HG02870 (cell line): Measurements from ENCODE around the gene TBKBP1.
"Not testable (repeated sequence)": the region's sequence is repeated elsewhere in the genome, so short reads cannot be mapped to it uniquely, and the experiment has no call there.

Experiments used
- ATAC-seq: cut with Tn5 transposase; IDR thresholded peaks from one replicate; pipeline ENCODE4 v1.9.1; 2021; ENCODE audit warnings: mild to moderate bottlenecking, moderate library complexity; ENCODE audit not compliant: unreplicated experiment

TBKBP1 gene

DNA sequence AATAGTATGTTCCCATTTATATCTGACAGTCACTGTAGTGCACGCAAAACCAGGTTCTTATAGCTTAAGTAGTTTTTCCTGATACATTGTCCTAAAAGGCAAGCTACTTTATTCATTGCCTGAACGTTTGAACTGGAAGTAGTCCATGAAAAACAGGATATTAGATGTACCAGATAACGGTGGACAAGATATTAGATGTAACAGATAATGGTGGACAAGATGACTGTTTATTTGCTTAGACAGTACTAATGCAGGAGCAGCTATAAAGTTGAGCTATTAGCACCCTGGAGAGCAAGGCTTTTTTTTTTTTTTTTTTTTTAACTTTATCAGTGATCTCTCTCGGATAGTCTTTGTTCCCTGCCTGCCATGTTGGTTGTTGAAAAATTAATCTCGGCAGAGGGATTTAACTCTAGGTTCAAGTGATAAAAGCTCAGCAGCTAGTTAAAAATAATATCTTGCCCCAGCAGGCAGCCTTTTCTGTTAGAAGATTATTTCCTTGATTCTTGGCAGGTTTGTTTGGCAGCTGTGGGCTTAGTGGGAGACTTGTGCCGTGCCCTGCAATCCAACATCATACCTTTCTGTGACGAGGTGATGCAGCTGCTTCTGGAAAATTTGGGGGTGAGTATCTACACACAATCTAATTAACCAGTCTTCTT is 17.3 kb upstream of the TBKBP1 start:
- no peak for ATAC-seq

- no peak for ATAC-seq
These were observed 15.8 kb upstream of the TBKBP1 start for GRCh38 chr17:47678196-47678595.

DNA sequence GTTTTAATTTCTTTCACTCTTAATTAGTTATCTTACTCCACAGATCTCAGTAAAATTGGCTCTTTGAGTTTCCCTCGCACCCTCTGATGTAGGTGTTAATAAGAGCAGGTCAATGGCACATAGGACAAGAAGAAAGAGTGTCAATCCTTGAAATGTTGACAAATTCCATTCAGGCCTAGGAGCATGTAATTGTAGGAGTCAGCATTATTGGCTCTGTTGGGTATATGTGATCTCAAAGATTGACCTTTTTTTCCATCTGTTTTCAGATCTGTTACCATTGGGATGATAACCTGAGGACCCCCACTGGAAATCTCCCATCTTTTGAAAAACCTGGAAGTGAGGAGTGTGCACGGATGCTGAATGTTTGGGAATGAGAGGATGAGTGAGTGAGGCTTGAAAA is 11.8 kb upstream of the TBKBP1 start:
- ATAC-seq = no peak

DNA sequence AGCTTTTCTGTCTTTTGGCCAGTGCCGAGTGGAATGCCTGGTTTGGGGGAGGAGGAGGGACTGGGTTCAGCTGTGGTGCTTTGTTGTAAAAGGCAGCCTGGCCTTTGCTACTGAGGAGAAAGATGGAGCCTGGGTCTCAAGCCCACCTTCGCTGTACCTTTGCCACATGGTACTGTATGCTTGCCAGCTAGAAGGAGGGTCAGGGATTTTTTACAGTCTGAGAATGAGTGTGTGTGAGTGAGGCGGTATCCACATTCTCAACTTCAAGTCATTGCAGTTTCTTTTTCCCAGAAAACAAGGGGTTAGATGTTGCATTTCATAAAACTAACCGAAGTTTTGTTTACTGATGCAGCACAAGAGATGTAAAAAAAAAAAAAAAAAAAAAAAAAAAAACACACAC is 11.2 kb upstream of the TBKBP1 start:
- not testable (repeated sequence) for ATAC-seq

- no peak for ATAC-seq
These were observed 9.9 kb upstream of the TBKBP1 start for GRCh38 chr17:47684025-47684424.

DNA sequence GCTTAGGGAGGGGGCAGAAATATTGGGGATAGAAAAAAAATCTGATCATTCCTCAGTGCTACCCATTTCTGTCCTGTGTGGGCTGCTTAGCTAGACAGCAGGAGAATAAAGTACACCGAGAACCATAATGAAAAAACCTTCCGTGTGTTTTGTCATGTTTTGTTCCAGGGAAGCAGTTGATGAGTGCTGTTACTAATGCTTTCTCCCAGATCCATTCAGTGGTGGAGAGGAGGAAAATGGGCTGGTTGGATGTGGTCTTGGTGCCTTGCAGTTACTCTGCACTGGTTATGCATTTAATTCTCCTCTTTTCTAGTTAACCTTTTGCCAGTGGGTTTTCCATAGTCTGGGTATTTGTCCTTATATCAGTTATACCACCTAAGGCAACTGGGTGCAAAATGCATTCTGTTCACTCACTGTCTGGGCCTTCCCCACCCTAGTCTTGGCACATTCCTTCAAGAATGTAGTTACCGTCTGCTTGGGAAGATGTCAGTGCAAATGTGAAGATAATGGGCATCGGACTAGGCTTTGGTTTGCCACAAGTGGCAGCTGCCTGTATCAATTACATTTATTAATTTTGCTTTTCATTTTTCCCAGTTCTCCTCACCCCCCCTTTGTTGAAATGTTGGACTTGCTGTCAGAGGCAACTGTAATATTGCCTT is 9.3 kb upstream of the TBKBP1 start:
- ATAC-seq = no peak

GRCh38 chr17:47685556-47686275 is 8.2 kb upstream of the TBKBP1 start:
- no peak for ATAC-seq

- no peak for ATAC-seq
These were observed 7.7 kb upstream of the TBKBP1 start for GRCh38 chr17:47686276-47686635.

DNA sequence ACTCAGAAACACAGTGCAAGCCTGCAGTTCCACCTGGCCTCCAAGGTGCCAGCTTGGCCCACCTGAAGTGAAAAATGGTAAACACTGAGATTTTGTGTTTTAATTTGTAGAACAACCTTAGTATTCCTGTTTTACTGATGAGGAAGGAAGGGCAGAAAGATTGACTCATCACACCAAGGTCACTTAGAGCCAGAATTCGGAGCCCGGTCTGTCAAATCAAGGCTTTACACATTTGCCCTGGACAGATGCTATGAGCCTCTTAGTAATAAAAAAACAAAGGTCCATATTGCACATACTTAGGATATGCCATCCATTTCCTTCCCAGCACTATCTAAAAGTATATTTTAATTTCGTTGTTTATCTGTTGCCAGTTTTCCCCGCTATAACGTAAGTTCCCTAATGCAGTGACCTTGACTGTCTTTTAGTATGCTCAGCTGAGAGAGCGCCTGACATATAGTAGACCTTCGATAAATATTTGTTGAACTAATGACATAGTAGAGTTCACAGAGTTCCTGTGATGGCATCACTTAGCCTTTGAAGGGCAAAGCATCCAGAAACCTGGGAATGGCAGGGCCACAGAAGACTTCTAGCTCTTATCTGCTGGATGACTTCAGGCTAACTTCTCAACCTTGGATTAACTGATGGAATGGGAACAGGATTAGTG is 7.2 kb upstream of the TBKBP1 start:
- no peak for ATAC-seq

DNA sequence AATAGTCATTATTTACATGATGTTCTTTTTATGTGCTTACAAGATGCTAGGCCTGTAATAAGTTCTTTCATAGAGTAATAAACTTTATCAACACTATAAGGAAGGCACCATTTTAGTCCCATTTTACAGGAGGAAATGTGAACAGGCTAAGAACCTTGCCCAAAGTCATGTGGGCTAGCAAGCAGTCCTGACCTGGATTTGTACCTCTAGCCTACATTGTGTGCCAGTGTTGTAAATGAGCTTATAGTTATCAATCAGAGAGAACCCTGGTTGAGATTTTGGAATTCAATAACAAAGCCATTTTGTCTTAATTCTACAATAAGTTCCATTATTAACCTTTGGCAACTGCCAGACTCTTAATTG is 6.7 kb upstream of the TBKBP1 start:
- no peak for ATAC-seq

DNA sequence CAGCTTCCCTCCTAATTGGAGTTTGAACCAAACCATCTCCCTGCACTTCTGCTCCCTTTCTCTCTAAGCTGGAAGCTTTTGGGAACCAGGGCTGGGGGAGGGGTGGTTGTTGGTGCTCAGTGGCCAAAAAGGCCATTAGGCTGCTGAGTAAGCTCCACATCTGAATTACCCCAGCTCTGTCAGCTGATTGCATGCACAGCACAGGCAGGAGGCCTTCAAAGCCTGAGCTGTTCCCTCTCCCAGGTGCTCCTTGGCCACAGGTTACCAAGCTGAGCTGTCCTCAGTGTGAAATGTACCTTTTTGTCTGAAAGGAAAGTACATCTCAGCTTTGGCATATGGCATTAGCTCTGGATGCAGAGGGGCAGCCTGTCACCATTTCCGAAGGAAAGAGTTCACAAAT is 6.2 kb upstream of the TBKBP1 start:
- ATAC-seq = no peak

DNA sequence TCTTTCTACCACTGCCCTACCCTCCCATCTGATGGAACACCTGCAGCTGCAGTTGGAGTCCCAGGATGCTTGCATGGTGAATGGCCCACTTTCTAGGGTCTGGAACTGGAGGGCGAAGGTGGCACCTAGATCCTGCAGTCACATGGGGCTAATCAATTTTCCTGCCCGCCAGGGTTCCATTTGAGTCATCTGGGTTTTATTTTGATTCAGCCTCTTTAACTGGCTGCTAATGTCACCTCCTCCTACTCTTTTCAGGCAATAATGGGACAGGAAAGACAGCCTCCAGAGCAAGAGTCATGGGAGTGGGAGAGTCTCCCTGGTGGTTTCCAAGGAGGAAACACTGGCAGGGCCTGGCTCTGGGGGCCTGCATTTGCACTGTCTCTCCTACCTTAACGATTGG is 3.8 kb upstream of the TBKBP1 start:
- no peak for ATAC-seq

- ATAC-seq = no peak
These were observed 1.6 kb upstream of the TBKBP1 start for GRCh38 chr17:47692137-47692894.

- ATAC-seq = no peak
These were observed 848 bp upstream of the TBKBP1 start for GRCh38 chr17:47692895-47693730.

DNA sequence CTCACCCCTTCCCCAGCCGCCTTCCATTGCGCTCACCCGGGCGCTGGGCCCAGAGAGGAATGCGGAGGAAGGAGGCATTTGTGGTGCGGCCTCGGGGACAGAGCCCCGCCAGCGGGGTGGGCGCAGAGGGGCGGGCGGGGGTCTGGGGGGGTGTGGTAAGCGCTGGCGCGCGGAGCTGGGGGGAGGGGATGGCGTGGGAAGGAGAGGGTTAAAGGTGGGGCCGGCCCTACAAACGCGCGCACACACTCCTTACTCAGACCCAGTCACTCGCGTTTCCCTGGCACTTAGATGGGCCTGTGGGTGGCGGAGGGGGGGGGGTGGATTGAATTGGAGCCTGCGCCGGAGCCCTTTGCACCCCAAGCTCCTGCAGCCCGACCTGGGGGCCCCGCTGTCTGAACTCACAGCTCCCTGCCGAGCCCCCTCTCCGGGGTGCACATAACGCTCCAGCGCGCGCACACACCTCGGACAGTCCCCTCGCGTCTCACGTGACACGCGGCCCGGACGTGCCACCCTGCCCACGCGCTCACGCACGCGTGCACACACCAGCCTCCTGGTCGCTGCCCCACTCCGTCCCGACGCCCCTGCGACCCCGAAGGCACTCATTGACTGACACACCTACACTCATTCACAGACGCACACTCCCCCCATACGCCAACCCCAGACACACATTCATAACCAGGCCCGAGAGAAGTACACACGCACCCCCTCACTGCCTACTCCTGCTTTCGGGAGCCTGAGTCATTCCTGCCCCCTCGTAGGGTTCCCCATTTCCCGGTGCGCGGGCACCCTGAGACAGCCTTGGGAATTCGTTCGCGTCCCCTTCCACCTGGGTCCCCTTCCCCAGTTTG is 844 bp downstream of the TBKBP1 start:
- ATAC-seq = no peak

GRCh38 chr17:47695429-47696376 is 1.7 kb downstream of the TBKBP1 start:
- no peak for ATAC-seq

GRCh38 chr17:47696717-47697642 is 3.0 kb downstream of the TBKBP1 start:
- ATAC-seq = no peak
